Liver (tissue), 9 donors: ENCODE results near the gene AIPL1. TPM values are rescaled to one million over a fixed set of nuclear protein-coding genes. Genes with fewer than 3 reads are reported as not detected.

ENCODE experiments used
- DNase-seq: peaks from one replicate; pipeline ENCODE4 v3.0.0-alpha.2; 2017; ENCODE audit warnings: low spot score
- H3K27ac ChIP-seq, 2 donors: one replicate each; pipeline ENCODE4 v1.7.0; 2013; ENCODE audit warnings: inconsistent platforms in 2 of 2, low read length in 2 of 2, control low read depth in 1 of 2, low read depth in 1 of 2, mild to moderate bottlenecking in 1 of 2
- H3K27me3 ChIP-seq, 4 donors: one replicate each; pipeline versions ENCODE4 v1.6.1 to v1.7.0; 2013; ENCODE audit warnings: low read length in 3 of 4, inconsistent platforms in 1 of 4, mild to moderate bottlenecking in 1 of 4, moderate library complexity in 1 of 4; ENCODE audit not compliant: control insufficient read depth in 4 of 4, insufficient read depth in 4 of 4
- H3K36me3 ChIP-seq, 4 donors: one replicate each; pipeline versions ENCODE4 v1.6.1 to v1.7.0; 2013; ENCODE audit warnings: low read length in 3 of 4, mild to moderate bottlenecking in 3 of 4, low read depth in 1 of 4, moderate library complexity in 1 of 4; ENCODE audit not compliant: control insufficient read depth in 4 of 4, insufficient read depth in 3 of 4
- H3K4me1 ChIP-seq, 4 donors: one replicate each; pipeline versions ENCODE4 v1.6.1 to v1.7.0; 2013; ENCODE audit warnings: low read length in 3 of 4, mild to moderate bottlenecking in 3 of 4, moderate library complexity in 1 of 4; ENCODE audit not compliant: control insufficient read depth in 4 of 4, insufficient read depth in 4 of 4
- H3K4me3 ChIP-seq, 3 donors: one replicate each; pipeline versions ENCODE4 v1.6.1 to v1.7.0; 2013; ENCODE audit warnings: low read length in 3 of 3, control low read depth in 1 of 3, low read depth in 1 of 3, mild to moderate bottlenecking in 1 of 3
- H3K9ac ChIP-seq, 2 donors: one replicate each; pipeline ENCODE4 v1.7.0; 2013; ENCODE audit warnings: low read length in 2 of 2, mild to moderate bottlenecking in 2 of 2, moderate library complexity in 2 of 2, control low read depth in 1 of 2, low read depth in 1 of 2
- H3K9me3 ChIP-seq, 4 donors: one replicate each; pipeline versions ENCODE4 v1.6.1 to v1.7.0; 2013; ENCODE audit warnings: low read length in 3 of 4; ENCODE audit not compliant: control insufficient read depth in 4 of 4
- EGR1 ChIP-seq, 2 donors: IDR thresholded peaks; 2 replicates each; pipeline ENCODE4 v1.6.1; 2016 to 2018; ENCODE audit warnings: antibody characterized with exemption in 2 of 2, low read depth in 2 of 2
- FOXA1 ChIP-seq: IDR thresholded peaks from 2 replicates; pipeline ENCODE4 v1.6.1; 2016; ENCODE audit warnings: antibody characterized with exemption
- FOXA2 ChIP-seq: IDR thresholded peaks from 2 replicates; pipeline ENCODE4 v1.6.1; 2016; ENCODE audit warnings: antibody characterized with exemption
- GABPA ChIP-seq, 2 donors: IDR thresholded peaks in 1 of 2; conservative IDR thresholded peaks in 1 of 2; 2 replicates each; pipeline ENCODE4 v1.6.1; 2016; ENCODE audit warnings: antibody characterized with exemption in 2 of 2, mild to moderate bottlenecking in 1 of 2, moderate library complexity in 1 of 2
- HNF4G ChIP-seq: IDR thresholded peaks from 2 replicates; pipeline ENCODE4 v1.6.1; 2016; ENCODE audit warnings: antibody characterized with exemption
- JUND ChIP-seq, 2 donors: IDR thresholded peaks; 2 replicates each; pipeline ENCODE4 v1.6.1; 2016; ENCODE audit warnings: antibody characterized with exemption in 2 of 2
- NR2F2 ChIP-seq: IDR thresholded peaks from 2 replicates; pipeline ENCODE4 v1.6.1; 2016; ENCODE audit warnings: antibody characterized with exemption
- RAD21 ChIP-seq, 2 donors: IDR thresholded peaks; 2 replicates each; pipeline ENCODE4 v1.6.1; 2016; ENCODE audit warnings: antibody characterized with exemption in 2 of 2, mild to moderate bottlenecking in 2 of 2
- RXRA ChIP-seq, 2 donors: IDR thresholded peaks; 2 replicates each; pipeline ENCODE4 v1.6.1; 2017 to 2018; ENCODE audit warnings: antibody characterized with exemption in 2 of 2, mild to moderate bottlenecking in 1 of 2
- SP1 ChIP-seq: IDR thresholded peaks from 2 replicates; pipeline ENCODE4 v1.6.1; 2018; ENCODE audit warnings: antibody characterized with exemption, mild to moderate bottlenecking
- TAF1 ChIP-seq: conservative IDR thresholded peaks from 2 replicates; pipeline ENCODE4 v1.6.1; 2016; ENCODE audit warnings: antibody characterized with exemption, mild to moderate bottlenecking
- YY1 ChIP-seq: IDR thresholded peaks from 2 replicates; pipeline ENCODE4 v1.6.1; 2016; ENCODE audit warnings: antibody characterized with exemption, mild to moderate bottlenecking
- WGBS: extraction: QIAGEN DNeasy Blood & Tissue Kit; methylation state at CpG from one replicate; pipeline ENCODE4 v1.1.7; 2013; 5-methylcytosine and 5-hydroxymethylcytosine counted together
- polyA plus RNA-seq, 2 donors: library from polyadenylated mRNA; stranded (reverse) in 1 of 2; unstranded in 1 of 2; fragments of 200-250 nt in 1 of 2; fragments of >200 nt in 1 of 2; fragmentation: Nextera tagmentation in 1 of 2; extraction: Ambion mirVana in 1 of 2; gene quantifications; one replicate each; pipeline versions ENCODE4 v1.2.1 to v1.2.3, GENCODE V29; 2013 to 2015
- total RNA-seq, 2 donors: library from RNA; depleted of rRNA; stranded (reverse); fragments of >200 nt; gene quantifications; one replicate each; pipeline ENCODE4 v1.2.3, GENCODE V29; 2014
- TF ChIP-seq, protein P1 (sequence below): IDR thresholded peaks from 2 replicates; pipeline ENCODE4 v1.6.1; 2016; ENCODE audit warnings: antibody characterized with exemption
- TF ChIP-seq, protein P2 (sequence below): IDR thresholded peaks from 2 replicates; pipeline ENCODE4 v1.6.1; 2016; ENCODE audit warnings: antibody characterized with exemption, mild to moderate bottlenecking
- TF ChIP-seq, protein P3 (sequence below): fragments of 150-350 bp; IDR thresholded peaks from 2 replicates; pipeline ENCODE4 v1.5.1; 2017; ENCODE audit warnings: improper control_type of control experiment, low read depth, low read length; ENCODE audit not compliant: missing input control
- TF ChIP-seq, protein P4 (sequence below): IDR thresholded peaks from 2 replicates; pipeline ENCODE4 v1.6.1; 2016; ENCODE audit warnings: antibody characterized with exemption
- TF ChIP-seq, protein P5 (sequence below): IDR thresholded peaks from 2 replicates; pipeline ENCODE4 v1.6.1; 2016; ENCODE audit warnings: antibody characterized with exemption
- donor health status: healthy.
- donor health status: healthy.
- donor health status: healthy.
- donor health status: healthy.
- donor health status: healthy.

The AIPL1 gene
- total and polyA plus RNA-seq, 4 donors: not detected

- H3K27me3 ChIP-seq: peaks cover 0 to 10% (median 2%) of the 10 kb centered on the region in 4 donors
- H3K4me3 ChIP-seq: no peak overlapping the region
- H3K36me3 ChIP-seq: no peaks in the 10 kb centered on the region
- no peaks in the 10 kb centered on the region for H3K9me3 ChIP-seq
- no peak for DNase-seq
- no peak overlapping the region for H3K9ac ChIP-seq
- TF ChIP-seq HNF4G (no peak), EGR1 (IDR thresholded peaks at IDR 0.05; ENCODE audit: low read depth in 2 of 2) (no peak), JUND (IDR thresholded peaks at IDR 0.05) (no peak), RAD21 (IDR thresholded peaks at IDR 0.05) (no peak), RXRA (IDR thresholded peaks at IDR 0.05) (no peak), NR2F2 (no peak), YY1 (no peak), SP1 (no peak), FOXA1 (no peak), GABPA (IDR thresholded peaks at IDR 0.05 in 1 of 2, conservative IDR thresholded peaks at IDR 0.05 in 1 of 2) (no peak), FOXA2 (no peak), TAF1 (no peak)
- TF ChIP-seq, protein P1, sequence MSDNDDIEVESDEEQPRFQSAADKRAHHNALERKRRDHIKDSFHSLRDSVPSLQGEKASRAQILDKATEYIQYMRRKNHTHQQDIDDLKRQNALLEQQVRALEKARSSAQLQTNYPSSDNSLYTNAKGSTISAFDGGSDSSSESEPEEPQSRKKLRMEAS: no peak
- TF ChIP-seq, protein P2, sequence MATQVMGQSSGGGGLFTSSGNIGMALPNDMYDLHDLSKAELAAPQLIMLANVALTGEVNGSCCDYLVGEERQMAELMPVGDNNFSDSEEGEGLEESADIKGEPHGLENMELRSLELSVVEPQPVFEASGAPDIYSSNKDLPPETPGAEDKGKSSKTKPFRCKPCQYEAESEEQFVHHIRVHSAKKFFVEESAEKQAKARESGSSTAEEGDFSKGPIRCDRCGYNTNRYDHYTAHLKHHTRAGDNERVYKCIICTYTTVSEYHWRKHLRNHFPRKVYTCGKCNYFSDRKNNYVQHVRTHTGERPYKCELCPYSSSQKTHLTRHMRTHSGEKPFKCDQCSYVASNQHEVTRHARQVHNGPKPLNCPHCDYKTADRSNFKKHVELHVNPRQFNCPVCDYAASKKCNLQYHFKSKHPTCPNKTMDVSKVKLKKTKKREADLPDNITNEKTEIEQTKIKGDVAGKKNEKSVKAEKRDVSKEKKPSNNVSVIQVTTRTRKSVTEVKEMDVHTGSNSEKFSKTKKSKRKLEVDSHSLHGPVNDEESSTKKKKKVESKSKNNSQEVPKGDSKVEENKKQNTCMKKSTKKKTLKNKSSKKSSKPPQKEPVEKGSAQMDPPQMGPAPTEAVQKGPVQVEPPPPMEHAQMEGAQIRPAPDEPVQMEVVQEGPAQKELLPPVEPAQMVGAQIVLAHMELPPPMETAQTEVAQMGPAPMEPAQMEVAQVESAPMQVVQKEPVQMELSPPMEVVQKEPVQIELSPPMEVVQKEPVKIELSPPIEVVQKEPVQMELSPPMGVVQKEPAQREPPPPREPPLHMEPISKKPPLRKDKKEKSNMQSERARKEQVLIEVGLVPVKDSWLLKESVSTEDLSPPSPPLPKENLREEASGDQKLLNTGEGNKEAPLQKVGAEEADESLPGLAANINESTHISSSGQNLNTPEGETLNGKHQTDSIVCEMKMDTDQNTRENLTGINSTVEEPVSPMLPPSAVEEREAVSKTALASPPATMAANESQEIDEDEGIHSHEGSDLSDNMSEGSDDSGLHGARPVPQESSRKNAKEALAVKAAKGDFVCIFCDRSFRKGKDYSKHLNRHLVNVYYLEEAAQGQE: no peak
- TF ChIP-seq, protein P3, sequence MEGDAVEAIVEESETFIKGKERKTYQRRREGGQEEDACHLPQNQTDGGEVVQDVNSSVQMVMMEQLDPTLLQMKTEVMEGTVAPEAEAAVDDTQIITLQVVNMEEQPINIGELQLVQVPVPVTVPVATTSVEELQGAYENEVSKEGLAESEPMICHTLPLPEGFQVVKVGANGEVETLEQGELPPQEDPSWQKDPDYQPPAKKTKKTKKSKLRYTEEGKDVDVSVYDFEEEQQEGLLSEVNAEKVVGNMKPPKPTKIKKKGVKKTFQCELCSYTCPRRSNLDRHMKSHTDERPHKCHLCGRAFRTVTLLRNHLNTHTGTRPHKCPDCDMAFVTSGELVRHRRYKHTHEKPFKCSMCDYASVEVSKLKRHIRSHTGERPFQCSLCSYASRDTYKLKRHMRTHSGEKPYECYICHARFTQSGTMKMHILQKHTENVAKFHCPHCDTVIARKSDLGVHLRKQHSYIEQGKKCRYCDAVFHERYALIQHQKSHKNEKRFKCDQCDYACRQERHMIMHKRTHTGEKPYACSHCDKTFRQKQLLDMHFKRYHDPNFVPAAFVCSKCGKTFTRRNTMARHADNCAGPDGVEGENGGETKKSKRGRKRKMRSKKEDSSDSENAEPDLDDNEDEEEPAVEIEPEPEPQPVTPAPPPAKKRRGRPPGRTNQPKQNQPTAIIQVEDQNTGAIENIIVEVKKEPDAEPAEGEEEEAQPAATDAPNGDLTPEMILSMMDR: no peak
- TF ChIP-seq, protein P4, sequence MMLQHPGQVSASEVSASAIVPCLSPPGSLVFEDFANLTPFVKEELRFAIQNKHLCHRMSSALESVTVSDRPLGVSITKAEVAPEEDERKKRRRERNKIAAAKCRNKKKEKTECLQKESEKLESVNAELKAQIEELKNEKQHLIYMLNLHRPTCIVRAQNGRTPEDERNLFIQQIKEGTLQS: no peak
- TF ChIP-seq, protein P5, sequence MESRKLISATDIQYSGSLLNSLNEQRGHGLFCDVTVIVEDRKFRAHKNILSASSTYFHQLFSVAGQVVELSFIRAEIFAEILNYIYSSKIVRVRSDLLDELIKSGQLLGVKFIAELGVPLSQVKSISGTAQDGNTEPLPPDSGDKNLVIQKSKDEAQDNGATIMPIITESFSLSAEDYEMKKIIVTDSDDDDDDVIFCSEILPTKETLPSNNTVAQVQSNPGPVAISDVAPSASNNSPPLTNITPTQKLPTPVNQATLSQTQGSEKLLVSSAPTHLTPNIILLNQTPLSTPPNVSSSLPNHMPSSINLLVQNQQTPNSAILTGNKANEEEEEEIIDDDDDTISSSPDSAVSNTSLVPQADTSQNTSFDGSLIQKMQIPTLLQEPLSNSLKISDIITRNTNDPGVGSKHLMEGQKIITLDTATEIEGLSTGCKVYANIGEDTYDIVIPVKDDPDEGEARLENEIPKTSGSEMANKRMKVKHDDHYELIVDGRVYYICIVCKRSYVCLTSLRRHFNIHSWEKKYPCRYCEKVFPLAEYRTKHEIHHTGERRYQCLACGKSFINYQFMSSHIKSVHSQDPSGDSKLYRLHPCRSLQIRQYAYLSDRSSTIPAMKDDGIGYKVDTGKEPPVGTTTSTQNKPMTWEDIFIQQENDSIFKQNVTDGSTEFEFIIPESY: no peak
- no peak overlapping the region for H3K27ac ChIP-seq
- H3K4me1 ChIP-seq: peaks cover 0 to 8% (median 3%) of the 10 kb centered on the region in 4 donors
- WGBS: 50% methylated on average over 8 of the region's 8 CpGs
Observed at GRCh38 chr17:6394055-6394606, 40.8 kb downstream of the AIPL1 start.
